WERI-Rb-1 (cell line): ENCODE measurements around the gene FPR1.

ENCODE experiments used
- DNase-seq: peaks from one replicate; pipeline ENCODE4 v3.0.0-alpha.2; 2020
- H3K27ac ChIP-seq: fragments of 250-450 bp; sonication (Bioruptor Pico); 2 replicates; pipeline ENCODE4 v1.5.1; 2020; ENCODE audit warnings: mild to moderate bottlenecking, moderate library complexity
- H3K27me3 ChIP-seq: fragments of 250-450 bp; sonication (Bioruptor Pico); 2 replicates; pipeline ENCODE4 v1.5.1; 2021; ENCODE audit warnings: mild to moderate bottlenecking, low read depth, moderate library complexity; ENCODE audit not compliant: insufficient read depth, severe bottlenecking
- H3K36me3 ChIP-seq: fragments of 250-450 bp; sonication (Bioruptor Pico); 2 replicates; pipeline ENCODE4 v1.5.1; 2020; ENCODE audit warnings: mild to moderate bottlenecking, moderate library complexity
- H3K4me3 ChIP-seq: 2 replicates; pipeline ENCODE4 v1.5.1; 2011; ENCODE audit warnings: low read depth, mild to moderate bottlenecking, control low read depth, low read length
- H3K9me3 ChIP-seq: fragments of 250-450 bp; sonication (Bioruptor Pico); 2 replicates; pipeline ENCODE4 v1.5.1; 2021; ENCODE audit warnings: mild to moderate bottlenecking, moderate library complexity; ENCODE audit not compliant: severe bottlenecking
- TF ChIP-seq, protein P1 (sequence below): IDR thresholded peaks from 2 replicates; pipeline ENCODE4 v1.5.1; 2011; ENCODE audit warnings: low read depth, mild to moderate bottlenecking, control low read depth, inconsistent platforms, low read length

Gene FPR1

DNA sequence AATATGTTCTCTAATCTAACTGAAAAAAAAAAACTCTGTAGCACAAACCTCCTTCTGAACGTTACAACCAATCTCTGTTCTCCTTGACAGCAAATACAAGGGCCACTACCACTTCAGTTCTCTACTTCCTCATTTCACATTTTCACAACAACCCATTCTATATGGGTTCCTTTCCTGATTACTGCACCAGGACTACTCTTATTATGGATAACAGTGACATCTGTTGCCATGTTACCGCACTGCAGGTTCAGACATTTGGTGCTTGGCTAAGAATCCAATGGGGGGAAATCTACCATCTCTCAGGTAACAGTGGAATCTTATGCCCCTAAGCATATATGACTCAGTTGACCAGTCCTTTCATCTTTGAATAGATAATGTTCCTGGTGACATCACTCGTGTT is 31.7 kb upstream of the FPR1 start:
- DNase-seq = peak; percentile 20

DNA sequence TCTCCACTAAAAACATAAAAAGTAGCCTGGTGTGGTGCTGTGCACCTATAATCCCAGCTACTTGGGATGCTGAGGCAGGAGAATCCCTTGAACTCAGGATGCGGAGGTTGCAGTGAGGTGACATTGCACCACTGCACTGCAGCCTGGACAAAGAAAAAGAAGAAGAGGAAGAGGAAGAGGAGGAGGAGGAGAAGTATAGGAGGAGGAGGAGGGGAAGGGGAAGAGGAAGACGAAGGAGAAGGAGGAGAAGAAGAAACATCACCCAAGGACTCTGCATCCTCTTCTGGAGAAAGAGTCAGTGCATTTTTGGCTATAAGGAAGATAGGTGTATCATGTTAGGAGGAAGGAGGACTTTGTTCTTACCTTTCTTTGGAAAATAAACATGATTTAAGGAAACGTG is 30.3 kb upstream of the FPR1 start:
- Histone ChIP-seq H3K4me3 (no peak overlapping the region), H3K27me3 (peaks cover 64% of the 10 kb centered on the region), H3K36me3 (no peaks in the 10 kb centered on the region), H3K27ac (no peak overlapping the region), H3K9me3 (no peaks in the 10 kb centered on the region)
- no peak for DNase-seq
- TF ChIP-seq, protein P1, sequence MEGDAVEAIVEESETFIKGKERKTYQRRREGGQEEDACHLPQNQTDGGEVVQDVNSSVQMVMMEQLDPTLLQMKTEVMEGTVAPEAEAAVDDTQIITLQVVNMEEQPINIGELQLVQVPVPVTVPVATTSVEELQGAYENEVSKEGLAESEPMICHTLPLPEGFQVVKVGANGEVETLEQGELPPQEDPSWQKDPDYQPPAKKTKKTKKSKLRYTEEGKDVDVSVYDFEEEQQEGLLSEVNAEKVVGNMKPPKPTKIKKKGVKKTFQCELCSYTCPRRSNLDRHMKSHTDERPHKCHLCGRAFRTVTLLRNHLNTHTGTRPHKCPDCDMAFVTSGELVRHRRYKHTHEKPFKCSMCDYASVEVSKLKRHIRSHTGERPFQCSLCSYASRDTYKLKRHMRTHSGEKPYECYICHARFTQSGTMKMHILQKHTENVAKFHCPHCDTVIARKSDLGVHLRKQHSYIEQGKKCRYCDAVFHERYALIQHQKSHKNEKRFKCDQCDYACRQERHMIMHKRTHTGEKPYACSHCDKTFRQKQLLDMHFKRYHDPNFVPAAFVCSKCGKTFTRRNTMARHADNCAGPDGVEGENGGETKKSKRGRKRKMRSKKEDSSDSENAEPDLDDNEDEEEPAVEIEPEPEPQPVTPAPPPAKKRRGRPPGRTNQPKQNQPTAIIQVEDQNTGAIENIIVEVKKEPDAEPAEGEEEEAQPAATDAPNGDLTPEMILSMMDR = no peak

More for the DNA sequence above, 31.7 kb upstream of the FPR1 start:
- TF ChIP-seq, protein P1 = peak; percentile 31; the same call in 1 of the 2 replicates
- Histone ChIP-seq H3K27me3 (peaks cover 66% of the 10 kb centered on the region), H3K9me3 (no peaks in the 10 kb centered on the region), H3K36me3 (no peaks in the 10 kb centered on the region), H3K27ac (no peak overlapping the region), H3K4me3 (no peak overlapping the region)

DNA sequence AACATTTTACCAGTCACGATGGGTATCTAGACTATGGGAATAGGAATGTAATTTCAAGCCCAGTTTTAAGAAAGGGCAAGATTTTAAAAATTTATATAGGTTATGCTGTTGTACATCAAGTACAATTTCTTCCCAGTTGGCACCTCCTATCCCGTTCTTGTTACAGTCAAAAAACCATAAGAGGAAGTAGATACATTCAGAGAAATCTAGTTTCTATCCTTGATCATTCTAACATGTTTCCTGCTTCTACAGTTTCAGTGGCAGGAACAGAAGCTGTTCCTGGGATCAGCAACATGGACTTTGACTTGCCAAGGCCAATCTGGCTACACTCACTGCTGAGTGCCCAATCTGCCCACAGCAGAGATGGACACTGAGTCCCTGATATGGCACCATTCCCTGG is 28.6 kb upstream of the FPR1 start:
- DNase-seq = no peak
- no peak overlapping the region for H3K27ac ChIP-seq
- H3K4me3 ChIP-seq = no peak overlapping the region
- H3K36me3 ChIP-seq = no peaks in the 10 kb centered on the region
- TF ChIP-seq, protein P1 = no peak
- H3K27me3 ChIP-seq = peaks cover 59% of the 10 kb centered on the region
- no peaks in the 10 kb centered on the region for H3K9me3 ChIP-seq

DNA sequence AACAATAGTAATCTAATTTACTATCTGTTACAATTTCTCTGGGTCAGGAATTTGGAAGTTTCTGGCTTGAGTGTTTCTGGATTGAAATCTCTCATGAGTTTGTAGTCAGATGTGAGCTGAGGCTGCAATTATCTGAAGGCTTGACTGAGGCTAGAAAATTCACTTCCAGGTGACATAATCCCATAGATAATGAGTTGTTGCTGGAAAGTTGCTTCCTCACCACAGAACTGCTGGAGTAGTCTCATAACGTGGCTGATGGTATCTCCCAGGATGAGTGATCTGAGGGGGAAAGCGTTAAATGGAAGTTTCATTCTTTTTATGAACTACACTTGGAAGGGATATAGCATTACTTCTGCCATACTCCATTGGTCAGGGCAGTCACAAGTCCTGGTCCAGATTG is 28.0 kb upstream of the FPR1 start:
- no peak for DNase-seq
- Histone ChIP-seq H3K27ac (no peak overlapping the region), H3K9me3 (no peaks in the 10 kb centered on the region), H3K4me3 (no peak overlapping the region), H3K36me3 (no peaks in the 10 kb centered on the region), H3K27me3 (peaks cover 58% of the 10 kb centered on the region)
- TF ChIP-seq, protein P1 = no peak

DNA sequence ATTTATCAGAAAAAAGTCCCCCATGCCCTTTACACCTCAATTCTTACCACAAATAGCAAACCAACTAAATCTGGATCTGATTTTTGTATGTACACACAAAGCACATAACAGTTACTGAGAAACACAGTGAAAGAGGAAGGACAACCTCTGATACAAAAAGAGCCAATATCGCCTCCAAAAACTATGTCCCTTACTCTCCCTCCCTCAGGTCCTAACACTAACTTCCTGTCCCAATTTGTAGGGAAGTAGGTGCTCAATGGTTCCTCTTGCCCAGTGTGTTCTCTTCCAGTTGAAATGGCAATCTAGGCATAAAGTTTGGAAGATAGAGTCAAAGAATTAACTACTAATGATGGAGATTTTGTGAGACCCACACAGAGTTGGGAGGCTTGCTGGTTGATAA is 27.5 kb upstream of the FPR1 start:
- no peaks in the 10 kb centered on the region for H3K9me3 ChIP-seq
- TF ChIP-seq, protein P1 = no peak
- H3K4me3 ChIP-seq = no peak overlapping the region
- no peak for DNase-seq
- H3K27ac ChIP-seq = no peak overlapping the region
- no peaks in the 10 kb centered on the region for H3K36me3 ChIP-seq
- H3K27me3 ChIP-seq = peaks cover 55% of the 10 kb centered on the region
